Gastrocnemius medialis (tissue), 4 donors: ENCODE measurements around the gene UTP3. TPM values are rescaled to one million over a fixed set of nuclear protein-coding genes. Genes with fewer than 3 reads are reported as not detected.

Source experiments
- ATAC-seq, 2 donors: fragments of 150-250 bp; one replicate each; pipeline ENCODE4 v1.9.1; 2016
- DNase-seq, 2 donors: peaks; one replicate each; pipeline ENCODE4 v3.0.0-alpha.2; 2019
- H3K27ac ChIP-seq, 4 donors: fragments of 200-600 bp; sonication (generic); 1 replicate in 1 of 4; 2 replicates in 3 of 4; pipeline ENCODE4 v1.5.1; 2016 to 2018; ENCODE audit warnings: mild to moderate bottlenecking in 2 of 4, moderate library complexity in 1 of 4
- H3K27me3 ChIP-seq, 3 donors: fragments of 200-600 bp; sonication (generic) in 2 of 3; 1 replicate in 1 of 3; 2 replicates in 2 of 3; pipeline versions ENCODE4 v1.5.1 to v1.6.0; 2016 to 2019; ENCODE audit warnings: mild to moderate bottlenecking in 1 of 3, moderate library complexity in 1 of 3
- H3K36me3 ChIP-seq, 2 donors: fragments of 200-600 bp; sonication (generic) in 1 of 2; one replicate each; pipeline ENCODE4 v1.5.1; 2017 to 2018
- H3K4me1 ChIP-seq, 2 donors: fragments of 200-600 bp; sonication (generic) in 1 of 2; one replicate each; pipeline ENCODE4 v1.5.1; 2016 to 2017; ENCODE audit warnings: mild to moderate bottlenecking in 2 of 2
- H3K4me3 ChIP-seq, 4 donors: fragments of 200-600 bp; sonication (generic) in 3 of 4; 1 replicate in 1 of 4; 2 replicates in 3 of 4; pipeline ENCODE4 v1.5.1; 2016 to 2019; ENCODE audit warnings: mild to moderate bottlenecking in 2 of 4
- H3K9me3 ChIP-seq, 3 donors: fragments of 200-600 bp; sonication (generic) in 2 of 3; 1 replicate in 1 of 3; 2 replicates in 2 of 3; pipeline ENCODE4 v1.5.1; 2016 to 2019
- POLR2A ChIP-seq, 2 donors: fragments of 450-650 bp; IDR thresholded peaks; one replicate each; pipeline ENCODE4 v1.6.1; 2017; ENCODE audit warnings: antibody characterized with exemption in 2 of 2, mild to moderate bottlenecking in 2 of 2, moderate library complexity in 2 of 2
- in situ Hi-C, 4 donors: fragments of 200-750 bp; cut with MboI; loops; one replicate each; pipeline versions ENCODE4 v1.15.0 to v1.8.0; 2017; ENCODE audit warnings: low sequenced_read_pairs in 4 of 4
- intact Hi-C: fragments of 100-400 bp; cut with DNase I; formaldehyde crosslinking; loops from one replicate; pipeline ENCODE4 v1.15.1; 2023; ENCODE audit warnings: low total_unique reads
- total RNA-seq, 4 donors: library from RNA; depleted of rRNA; stranded (reverse); fragments of >200 nt; gene quantifications; one replicate each; pipeline versions ENCODE4 v1.1.0 to v1.2.3, GENCODE V29; 2016
- TF ChIP-seq, protein P1 (sequence below), 5 experiments: fragments of 450-650 bp in 3 of 5; fragments of 200-600 bp in 2 of 5; sonication (generic) in 2 of 5; IDR thresholded peaks in 4 of 5; conservative IDR thresholded peaks in 1 of 5; 1 replicate in 4 of 5; 2 replicates in 1 of 5; pipeline ENCODE4 v1.5.1; 2016 to 2019; ENCODE audit warnings: antibody characterized with exemption in 5 of 5, mild to moderate bottlenecking in 3 of 5, moderate library complexity in 3 of 5

UTP3 gene
- total RNA-seq, 4 donors from 2014 or later, result 6.3 to 13.0 (median 11.8) TPM

DNA sequence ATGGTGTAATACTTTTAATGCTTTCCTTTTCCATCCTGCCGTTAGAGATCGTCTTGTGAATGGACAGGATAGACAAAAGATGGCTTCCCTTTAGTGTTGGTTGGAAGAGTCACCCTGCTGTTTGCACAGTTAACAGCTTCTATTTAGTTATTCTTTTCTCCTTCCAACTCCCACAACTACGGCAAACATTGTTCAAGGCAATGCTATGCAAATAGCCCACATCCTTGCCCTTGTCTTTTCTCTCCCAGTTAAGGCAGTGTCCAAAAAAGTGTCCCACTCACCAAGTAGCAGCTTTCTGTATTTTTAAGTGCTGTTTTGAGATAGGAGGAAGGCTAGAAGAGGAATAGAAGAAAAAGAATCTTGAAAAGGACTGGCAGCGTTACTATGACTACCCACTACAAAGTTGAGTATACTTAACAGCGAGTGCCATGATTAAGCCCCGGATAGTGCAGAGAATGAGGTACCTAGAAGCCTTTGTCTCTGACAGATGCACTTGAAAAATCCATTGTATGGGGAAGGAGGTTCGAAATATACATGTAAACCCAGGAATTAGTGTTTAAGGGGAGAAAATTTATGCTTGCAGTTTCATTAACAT lies 21.4 kb downstream of the UTP3 start:
- no peak overlapping the region for H3K27ac ChIP-seq
- no peaks in the 10 kb centered on the region for H3K36me3 ChIP-seq
- ATAC-seq (no peak), DNase-seq (no peak)
- intact Hi-C loops, result loop anchor here (5.0 kb wide), 1 partner anchor 128 kb away; the partner anchor contains the start of gene GRSF1
- no peak for TF ChIP-seq POLR2A (IDR thresholded peaks at IDR 0.05)
- TF ChIP-seq, protein P1, sequence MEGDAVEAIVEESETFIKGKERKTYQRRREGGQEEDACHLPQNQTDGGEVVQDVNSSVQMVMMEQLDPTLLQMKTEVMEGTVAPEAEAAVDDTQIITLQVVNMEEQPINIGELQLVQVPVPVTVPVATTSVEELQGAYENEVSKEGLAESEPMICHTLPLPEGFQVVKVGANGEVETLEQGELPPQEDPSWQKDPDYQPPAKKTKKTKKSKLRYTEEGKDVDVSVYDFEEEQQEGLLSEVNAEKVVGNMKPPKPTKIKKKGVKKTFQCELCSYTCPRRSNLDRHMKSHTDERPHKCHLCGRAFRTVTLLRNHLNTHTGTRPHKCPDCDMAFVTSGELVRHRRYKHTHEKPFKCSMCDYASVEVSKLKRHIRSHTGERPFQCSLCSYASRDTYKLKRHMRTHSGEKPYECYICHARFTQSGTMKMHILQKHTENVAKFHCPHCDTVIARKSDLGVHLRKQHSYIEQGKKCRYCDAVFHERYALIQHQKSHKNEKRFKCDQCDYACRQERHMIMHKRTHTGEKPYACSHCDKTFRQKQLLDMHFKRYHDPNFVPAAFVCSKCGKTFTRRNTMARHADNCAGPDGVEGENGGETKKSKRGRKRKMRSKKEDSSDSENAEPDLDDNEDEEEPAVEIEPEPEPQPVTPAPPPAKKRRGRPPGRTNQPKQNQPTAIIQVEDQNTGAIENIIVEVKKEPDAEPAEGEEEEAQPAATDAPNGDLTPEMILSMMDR (IDR thresholded peaks at IDR 0.05 in 4 of 5, conservative IDR thresholded peaks at IDR 0.05 in 1 of 5), result no peak
- no peaks in the 10 kb centered on the region for H3K27me3 ChIP-seq
- peaks cover 37% of the 10 kb centered on the region in 2 donors for H3K4me1 ChIP-seq
- H3K9me3 ChIP-seq, result no peaks in the 10 kb centered on the region
- in situ Hi-C loops, result no loop called here
- no peak overlapping the region for H3K4me3 ChIP-seq

DNA sequence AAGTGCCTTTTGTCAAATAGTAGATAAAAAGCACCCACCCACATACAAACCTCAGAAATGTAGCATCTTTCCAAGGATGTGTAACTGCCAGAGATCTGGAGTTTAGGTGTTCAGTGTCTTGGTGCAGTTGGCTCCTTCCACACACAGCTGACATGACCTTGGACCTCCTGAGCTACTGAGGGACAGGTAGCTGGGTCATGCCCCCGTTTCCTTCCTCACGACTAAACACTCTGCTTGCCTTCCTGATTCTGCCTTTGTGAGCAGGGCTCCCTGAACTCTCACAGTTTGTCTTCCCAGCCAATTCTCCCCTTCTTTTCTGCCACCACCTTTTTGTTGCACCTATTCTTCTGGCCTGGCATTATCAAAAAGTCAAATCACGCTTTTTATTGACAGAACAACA lies 23.3 kb downstream of the UTP3 start:
- TF ChIP-seq, protein P1 (IDR thresholded peaks at IDR 0.05 in 4 of 5, conservative IDR thresholded peaks at IDR 0.05 in 1 of 5), result no peak
- no peak for TF ChIP-seq POLR2A (IDR thresholded peaks at IDR 0.05)
- Histone ChIP-seq H3K4me1 (peaks cover 35% of the 10 kb centered on the region in 2 donors), H3K4me3 (no peak overlapping the region), H3K9me3 (no peaks in the 10 kb centered on the region), H3K36me3 (no peaks in the 10 kb centered on the region), H3K27ac (no peak overlapping the region), H3K27me3 (no peaks in the 10 kb centered on the region)
- DNase-seq (no peak), ATAC-seq (no peak)
- in situ Hi-C loops, result no loop called here
- intact Hi-C loops, result no loop called here

DNA sequence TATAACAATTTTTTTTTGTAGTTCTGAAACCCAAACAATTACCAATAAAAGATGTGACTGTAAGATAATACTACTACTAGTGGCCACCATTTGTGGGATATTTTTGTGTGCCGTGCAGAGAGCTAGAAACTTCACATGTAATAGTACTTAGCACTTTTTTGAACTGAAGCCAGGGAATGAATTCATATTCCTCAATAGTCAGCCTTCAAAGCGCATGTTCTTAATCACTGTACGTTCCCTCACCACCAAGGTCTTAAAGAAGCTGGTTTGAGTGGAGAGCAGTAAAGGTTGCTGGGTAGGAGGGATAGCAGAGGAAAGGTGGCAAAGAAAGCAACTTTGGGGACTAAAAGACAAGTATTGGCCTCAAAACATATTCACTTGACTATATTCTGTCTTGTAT lies 23.8 kb downstream of the UTP3 start:
- TF ChIP-seq, protein P1 (IDR thresholded peaks at IDR 0.05 in 4 of 5, conservative IDR thresholded peaks at IDR 0.05 in 1 of 5), result no peak
- no peak for TF ChIP-seq POLR2A (IDR thresholded peaks at IDR 0.05)
- ATAC-seq, result no peak
- DNase-seq, result no peak
- Histone ChIP-seq H3K4me3 (no peak overlapping the region), H3K27ac (peak overlapping the region in 1 of 4 donors; percentile 4), H3K36me3 (no peaks in the 10 kb centered on the region), H3K9me3 (no peaks in the 10 kb centered on the region), H3K27me3 (no peaks in the 10 kb centered on the region), H3K4me1 (peaks cover 29 to 30% of the 10 kb centered on the region in 2 donors)
- in situ Hi-C loops (no loop called here), intact Hi-C loops (no loop called here)

DNA sequence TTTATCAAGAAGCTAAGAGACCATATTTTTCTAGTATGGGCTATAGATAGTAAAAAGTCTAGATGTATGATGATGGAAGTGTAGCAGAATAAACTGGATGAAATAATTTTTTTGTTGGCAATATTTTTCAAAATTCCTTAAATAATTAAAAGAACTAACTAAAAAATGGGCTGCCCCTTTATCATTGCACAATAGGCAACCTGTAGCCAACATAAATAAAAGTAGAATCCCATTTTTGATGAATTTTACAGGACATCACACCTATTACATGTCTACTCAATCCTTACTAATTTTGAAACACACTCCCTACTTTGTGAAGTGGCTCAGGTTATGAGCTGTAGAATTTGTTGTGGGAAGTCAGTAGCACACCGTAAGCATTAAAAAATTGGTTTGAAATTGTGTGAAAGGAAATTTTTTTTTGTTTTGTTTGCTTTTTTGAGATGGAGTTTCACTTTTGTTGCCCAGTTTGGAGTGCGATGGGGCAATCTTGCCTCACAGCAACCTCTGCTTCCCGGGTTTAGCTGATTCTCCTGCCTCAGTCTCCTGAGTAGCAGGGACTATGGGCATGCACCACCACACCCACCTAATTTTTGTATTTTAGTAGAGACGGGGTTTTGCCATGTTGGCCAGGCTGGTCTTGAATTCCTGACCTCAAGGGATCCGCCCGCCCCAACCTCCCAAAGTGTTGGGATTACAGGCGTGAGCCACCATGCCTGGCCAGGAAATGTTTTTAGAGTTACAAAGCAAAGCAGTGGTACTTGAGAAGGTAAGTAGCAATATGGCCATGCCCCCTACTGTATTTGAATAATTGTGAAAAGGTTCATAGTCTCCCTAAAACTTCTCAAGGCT lies 24.5 kb downstream of the UTP3 start:
- TF ChIP-seq, protein P1 (IDR thresholded peaks at IDR 0.05 in 4 of 5, conservative IDR thresholded peaks at IDR 0.05 in 1 of 5), result no peak
- no peak for TF ChIP-seq POLR2A (IDR thresholded peaks at IDR 0.05)
- H3K9me3 ChIP-seq, result no peaks in the 10 kb centered on the region
- no peaks in the 10 kb centered on the region for H3K36me3 ChIP-seq
- peaks cover 25 to 27% of the 10 kb centered on the region in 2 donors for H3K4me1 ChIP-seq
- in situ Hi-C loops (no loop called here), intact Hi-C loops (no loop called here)
- no peak overlapping the region for H3K27ac ChIP-seq
- DNase-seq, result no peak
- ATAC-seq, result no peak
- H3K27me3 ChIP-seq, result no peaks in the 10 kb centered on the region
- no peak overlapping the region for H3K4me3 ChIP-seq
